Measurements from ENCODE around the gene ALDH16A1. TPM values are rescaled to one million over a fixed set of nuclear protein-coding genes. Genes with fewer than 3 reads are reported as not detected.

Gene ALDH16A1
- polyA plus RNA-seq, 12 donors: 7.3 to 19.4 (median 9.1) TPM; not detected in 1

DNA sequence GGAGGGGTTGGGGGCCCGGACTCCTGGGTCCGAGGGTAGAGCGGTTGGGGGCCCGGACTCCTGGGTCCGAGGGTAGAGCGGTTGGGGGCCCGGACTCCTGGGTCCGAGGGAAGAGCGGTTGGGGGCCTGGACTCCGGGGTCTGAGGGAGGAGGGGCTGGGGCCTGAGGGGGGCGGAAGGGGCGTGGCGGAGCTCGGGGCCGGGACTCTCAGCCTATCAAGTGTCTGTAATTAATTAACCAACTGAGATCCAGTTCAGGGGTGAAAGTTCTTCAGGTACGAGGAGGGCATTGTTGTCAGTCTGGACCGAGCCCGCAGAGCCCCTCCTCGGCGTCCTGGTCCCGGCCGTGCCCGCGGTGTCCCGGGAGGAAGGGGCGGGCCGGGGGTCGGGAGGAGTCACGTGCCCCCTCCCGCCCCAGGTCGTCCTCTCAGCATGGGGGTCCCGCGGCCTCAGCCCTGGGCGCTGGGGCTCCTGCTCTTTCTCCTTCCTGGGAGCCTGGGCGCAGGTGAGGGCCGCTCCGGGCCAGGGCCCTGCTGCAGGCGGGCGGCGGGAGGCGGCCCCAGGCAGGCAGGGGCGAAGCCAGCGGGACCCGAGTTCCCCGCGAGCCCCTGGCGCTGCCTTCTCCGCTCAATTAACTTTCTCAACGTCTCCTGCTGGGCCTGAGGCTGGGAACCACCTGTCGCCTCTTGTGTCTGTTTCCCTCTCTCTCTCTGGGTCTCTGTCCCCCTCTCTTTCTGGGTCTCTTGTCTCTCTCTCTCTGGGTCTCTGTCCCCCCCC is 60.1 kb downstream of the ALDH16A1 start:
- peak; percentile 76 for DNase-seq

DNA sequence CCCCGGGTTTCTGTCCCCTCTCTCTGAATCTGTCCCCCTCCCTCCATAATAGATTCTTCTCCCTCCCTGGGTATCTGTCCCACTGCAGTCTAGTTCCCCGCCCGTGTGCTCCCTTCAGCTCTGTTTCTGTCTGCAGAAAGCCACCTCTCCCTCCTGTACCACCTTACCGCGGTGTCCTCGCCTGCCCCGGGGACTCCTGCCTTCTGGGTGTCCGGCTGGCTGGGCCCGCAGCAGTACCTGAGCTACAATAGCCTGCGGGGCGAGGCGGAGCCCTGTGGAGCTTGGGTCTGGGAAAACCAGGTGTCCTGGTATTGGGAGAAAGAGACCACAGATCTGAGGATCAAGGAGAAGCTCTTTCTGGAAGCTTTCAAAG is 60.7 kb downstream of the ALDH16A1 start:
- DNase-seq: no peak

DNA sequence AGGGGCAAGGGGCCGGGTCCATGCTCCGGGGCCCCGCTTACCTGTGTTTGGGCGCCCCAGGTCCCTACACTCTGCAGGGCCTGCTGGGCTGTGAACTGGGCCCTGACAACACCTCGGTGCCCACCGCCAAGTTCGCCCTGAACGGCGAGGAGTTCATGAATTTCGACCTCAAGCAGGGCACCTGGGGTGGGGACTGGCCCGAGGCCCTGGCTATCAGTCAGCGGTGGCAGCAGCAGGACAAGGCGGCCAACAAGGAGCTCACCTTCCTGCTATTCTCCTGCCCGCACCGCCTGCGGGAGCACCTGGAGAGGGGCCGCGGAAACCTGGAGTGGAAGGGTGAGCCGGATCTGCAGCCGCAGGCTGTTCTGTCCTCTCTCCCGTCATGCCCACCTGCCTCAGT is 61.1 kb downstream of the ALDH16A1 start:
- DNase-seq: no peak

DNA sequence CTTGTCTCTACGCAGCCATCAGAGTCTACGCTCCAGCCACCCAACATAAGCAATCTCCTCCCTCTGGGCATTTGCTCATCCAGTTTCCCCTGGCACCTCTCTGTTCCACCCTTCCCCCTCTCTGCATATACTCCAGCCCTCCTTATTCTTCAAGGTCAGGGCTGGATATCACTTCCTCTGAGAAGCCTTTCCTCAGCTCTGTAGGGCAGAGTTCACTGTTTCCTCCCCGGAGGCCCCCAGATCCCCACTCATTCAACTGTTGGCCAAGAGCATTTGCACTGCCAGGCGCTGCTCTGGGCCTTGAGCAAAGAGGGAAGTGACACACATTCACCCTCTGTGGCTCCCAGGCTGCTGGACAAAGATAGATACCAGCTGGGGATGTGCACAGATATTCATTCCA is 62.7 kb downstream of the ALDH16A1 start:
- DNase-seq: no peak

DNA sequence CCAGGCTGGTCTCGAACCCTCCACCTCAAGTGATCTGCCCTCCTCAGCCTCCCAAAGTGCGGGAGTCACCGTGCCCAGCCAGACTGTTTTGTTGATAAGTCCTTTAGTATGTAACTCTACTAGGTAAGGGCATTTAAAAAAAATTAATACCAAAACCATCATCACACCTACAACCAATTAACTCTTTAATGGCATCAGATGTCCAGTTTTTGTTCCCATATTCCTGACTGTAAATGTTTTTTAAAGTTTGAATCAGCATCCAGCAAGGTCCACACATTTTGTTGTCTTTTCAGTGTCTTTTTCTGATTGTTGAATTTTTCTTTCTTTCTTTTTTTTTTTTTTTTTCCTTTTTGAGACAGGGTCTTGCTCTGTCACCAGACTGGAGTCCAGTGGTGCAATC is 65.0 kb downstream of the ALDH16A1 start:
- no peak for DNase-seq

Other genes starting within 250 kb of the ALDH16A1 start
- gene SLC6A16, start 128.0 kb upstream of the ALDH16A1 start, polyA plus RNA-seq (ENCODE audit: insufficient read length in 12 of 12): 1 to 10 TPM in 8 of 12 donors, under 1 TPM in 2, not detected in 2; 0.72 to 2.1 (median 1.7) TPM
- 10 to 100 TPM in 10 of 12 donors, 1 to 10 TPM in 1, not detected in 1; 6.8 to 29.3 (median 18.5) TPM for gene CD37, start 117.8 kb upstream of the ALDH16A1 start, polyA plus RNA-seq (ENCODE audit: insufficient read length in 12 of 12)
- 100 to 1,000 TPM in 2 of 12 donors, 10 to 100 TPM in 9, not detected in 1; 46.6 to 107 (median 62.5) TPM for gene TEAD2, start 90.8 kb upstream of the ALDH16A1 start, polyA plus RNA-seq (ENCODE audit: insufficient read length in 12 of 12)
- gene DKKL1, start 89.3 kb upstream of the ALDH16A1 start, polyA plus RNA-seq (ENCODE audit: insufficient read length in 12 of 12): 1 to 10 TPM in 9 of 12 donors, under 1 TPM in 1, not detected in 2; 0.89 to 3.6 (median 1.6) TPM
- under 1 TPM in 1 of 12 donors, not detected in 11; 0.26 TPM for gene KASH5, start 65.0 kb upstream of the ALDH16A1 start, polyA plus RNA-seq (ENCODE audit: insufficient read length in 12 of 12)
- gene PTH2, start 29.8 kb upstream of the ALDH16A1 start, polyA plus RNA-seq (ENCODE audit: insufficient read length in 12 of 12): not detected
- under 1 TPM in 1 of 12 donors, not detected in 11; 0.13 TPM for gene GFY, start 27.8 kb upstream of the ALDH16A1 start, polyA plus RNA-seq (ENCODE audit: insufficient read length in 12 of 12)
- gene SLC17A7, start 11.7 kb upstream of the ALDH16A1 start, polyA plus RNA-seq (ENCODE audit: insufficient read length in 12 of 12): 1 to 10 TPM in 6 of 12 donors, under 1 TPM in 4, not detected in 2; 0.68 to 1.8 (median 1.1) TPM
- gene PIH1D1, start 1.4 kb upstream of the ALDH16A1 start, polyA plus RNA-seq (ENCODE audit: insufficient read length in 12 of 12): 10 to 100 TPM in 11 of 12 donors, not detected in 1; 31.0 to 56.8 (median 38.9) TPM
- 1 to 10 TPM in 10 of 12 donors, not detected in 2; 1.8 to 8.7 (median 2.7) TPM for gene FLT3LG, start 21.0 kb downstream of the ALDH16A1 start, polyA plus RNA-seq (ENCODE audit: insufficient read length in 12 of 12)
- 1,000 to 10,000 TPM in 11 of 12 donors, 100 to 1,000 TPM in 1; 824 to 4,594 (median 3,921) TPM for gene RPL13A, start 34.4 kb downstream of the ALDH16A1 start, polyA plus RNA-seq (ENCODE audit: insufficient read length in 12 of 12)
- gene RPS11, start 43.2 kb downstream of the ALDH16A1 start, polyA plus RNA-seq (ENCODE audit: insufficient read length in 12 of 12): 1,000 to 10,000 TPM in 11 of 12 donors, not detected in 1; 2,121 to 3,613 (median 3,007) TPM
- gene FCGRT, start 59.4 kb downstream of the ALDH16A1 start, polyA plus RNA-seq (ENCODE audit: insufficient read length in 12 of 12): 100 to 1,000 TPM in 11 of 12 donors, not detected in 1; 117 to 198 (median 164) TPM
- 100 to 1,000 TPM in 1 of 12 donors, 10 to 100 TPM in 10, not detected in 1; 34.9 to 102 (median 45.9) TPM for gene RCN3, start 74.8 kb downstream of the ALDH16A1 start, polyA plus RNA-seq (ENCODE audit: insufficient read length in 12 of 12)
- gene NOSIP, start 127.3 kb downstream of the ALDH16A1 start, polyA plus RNA-seq (ENCODE audit: insufficient read length in 12 of 12): 10 to 100 TPM in 11 of 12 donors, not detected in 1; 25.7 to 60.7 (median 52.9) TPM
- 1 to 10 TPM in 3 of 12 donors, under 1 TPM in 7, not detected in 2; 0.17 to 3.1 (median 0.61) TPM for gene PRRG2, start 128.1 kb downstream of the ALDH16A1 start, polyA plus RNA-seq (ENCODE audit: insufficient read length in 12 of 12)
- 10 to 100 TPM in 11 of 12 donors, not detected in 1; 11.6 to 25.6 (median 14.3) TPM for gene PRR12, start 138.0 kb downstream of the ALDH16A1 start, polyA plus RNA-seq (ENCODE audit: insufficient read length in 12 of 12)
- gene RRAS, start 186.9 kb downstream of the ALDH16A1 start, polyA plus RNA-seq (ENCODE audit: insufficient read length in 12 of 12): 10 to 100 TPM in 11 of 12 donors, not detected in 1; 24.2 to 56.9 (median 28.4) TPM
- gene SCAF1, start 189.0 kb downstream of the ALDH16A1 start, polyA plus RNA-seq (ENCODE audit: insufficient read length in 12 of 12): 10 to 100 TPM in 11 of 12 donors, not detected in 1; 15.6 to 44.2 (median 23.6) TPM
- gene IRF3, start 212.6 kb downstream of the ALDH16A1 start, polyA plus RNA-seq (ENCODE audit: insufficient read length in 12 of 12): 10 to 100 TPM in 11 of 12 donors, not detected in 1; 26.2 to 59.4 (median 30.9) TPM
- 10 to 100 TPM in 11 of 12 donors, not detected in 1; 19.7 to 31.1 (median 25.5) TPM for gene BCL2L12, start 212.7 kb downstream of the ALDH16A1 start, polyA plus RNA-seq (ENCODE audit: insufficient read length in 12 of 12)
- gene PRMT1, start 224.0 kb downstream of the ALDH16A1 start, polyA plus RNA-seq (ENCODE audit: insufficient read length in 12 of 12): 100 to 1,000 TPM in 11 of 12 donors, not detected in 1; 158 to 200 (median 173) TPM
- 1 to 10 TPM in 6 of 12 donors, under 1 TPM in 4, not detected in 2; 0.78 to 1.5 (median 1.1) TPM for gene ADM5, start 236.4 kb downstream of the ALDH16A1 start, polyA plus RNA-seq (ENCODE audit: insufficient read length in 12 of 12)
- 10 to 100 TPM in 5 of 12 donors, 1 to 10 TPM in 5, not detected in 2; 5.6 to 14.2 (median 9.9) TPM for gene CPT1C, start 237.9 kb downstream of the ALDH16A1 start, polyA plus RNA-seq (ENCODE audit: insufficient read length in 12 of 12)